ENCODE measurements around the gene MTSS2.

DNA sequence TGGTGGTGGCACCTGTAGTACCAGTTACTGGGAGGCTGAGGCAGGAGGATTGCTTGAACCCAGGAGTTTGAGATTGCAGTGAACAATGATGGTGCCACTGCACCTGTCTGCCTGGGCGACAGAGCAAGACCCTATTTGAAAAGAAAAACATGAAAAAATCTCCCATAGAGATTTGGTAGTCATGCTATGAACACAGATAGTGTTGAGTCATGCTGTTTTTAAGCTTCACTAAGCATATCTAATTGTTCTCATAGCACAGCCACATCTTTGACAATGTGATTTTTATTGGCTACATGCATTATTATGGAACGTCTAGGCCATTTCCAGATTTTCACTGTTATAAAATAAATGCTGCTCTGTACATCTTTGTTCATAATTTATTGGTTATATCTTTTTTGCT is 33.5 kb downstream of the MTSS2 start:
- TF ChIP-seq POLR2AphosphoS5 (IDR thresholded peaks at IDR 0.05; ENCODE audit: low read depth, low read length) (no peak), EZH2phosphoT487 (IDR thresholded peaks at IDR 0.05; ENCODE audit: borderline replicate concordance, low read depth) (no peak), SIN3A (IDR thresholded peaks at IDR 0.05; ENCODE audit: borderline replicate concordance, low read depth, low read length) (no peak), YY1 (IDR thresholded peaks at IDR 0.05; ENCODE audit: low read depth) (no peak), EP300 (IDR thresholded peaks at IDR 0.05; ENCODE audit: borderline replicate concordance in 1 of 2, low read depth in 1 of 2, low read length in 1 of 2) (no peak), REST (IDR thresholded peaks at IDR 0.05; ENCODE audit: low read depth, low read length) (no peak), FOXJ3 (CRISPR knock-in tag; IDR thresholded peaks at IDR 0.05) (no peak), TAF1 (IDR thresholded peaks at IDR 0.05; ENCODE audit: borderline replicate concordance, low read depth, low read length) (no peak), RFX5 (IDR thresholded peaks at IDR 0.05; ENCODE audit: low read length) (no peak), NFIC (IDR thresholded peaks at IDR 0.05; ENCODE audit: borderline replicate concordance) (no peak), MXI1 (IDR thresholded peaks at IDR 0.05; ENCODE audit: low read depth, low read length) (no peak), PBX3 (IDR thresholded peaks at IDR 0.05) (no peak)
- TF ChIP-seq, protein P1, sequence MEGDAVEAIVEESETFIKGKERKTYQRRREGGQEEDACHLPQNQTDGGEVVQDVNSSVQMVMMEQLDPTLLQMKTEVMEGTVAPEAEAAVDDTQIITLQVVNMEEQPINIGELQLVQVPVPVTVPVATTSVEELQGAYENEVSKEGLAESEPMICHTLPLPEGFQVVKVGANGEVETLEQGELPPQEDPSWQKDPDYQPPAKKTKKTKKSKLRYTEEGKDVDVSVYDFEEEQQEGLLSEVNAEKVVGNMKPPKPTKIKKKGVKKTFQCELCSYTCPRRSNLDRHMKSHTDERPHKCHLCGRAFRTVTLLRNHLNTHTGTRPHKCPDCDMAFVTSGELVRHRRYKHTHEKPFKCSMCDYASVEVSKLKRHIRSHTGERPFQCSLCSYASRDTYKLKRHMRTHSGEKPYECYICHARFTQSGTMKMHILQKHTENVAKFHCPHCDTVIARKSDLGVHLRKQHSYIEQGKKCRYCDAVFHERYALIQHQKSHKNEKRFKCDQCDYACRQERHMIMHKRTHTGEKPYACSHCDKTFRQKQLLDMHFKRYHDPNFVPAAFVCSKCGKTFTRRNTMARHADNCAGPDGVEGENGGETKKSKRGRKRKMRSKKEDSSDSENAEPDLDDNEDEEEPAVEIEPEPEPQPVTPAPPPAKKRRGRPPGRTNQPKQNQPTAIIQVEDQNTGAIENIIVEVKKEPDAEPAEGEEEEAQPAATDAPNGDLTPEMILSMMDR (IDR thresholded peaks at IDR 0.05), result no peak
- TF ChIP-seq, protein P2, sequence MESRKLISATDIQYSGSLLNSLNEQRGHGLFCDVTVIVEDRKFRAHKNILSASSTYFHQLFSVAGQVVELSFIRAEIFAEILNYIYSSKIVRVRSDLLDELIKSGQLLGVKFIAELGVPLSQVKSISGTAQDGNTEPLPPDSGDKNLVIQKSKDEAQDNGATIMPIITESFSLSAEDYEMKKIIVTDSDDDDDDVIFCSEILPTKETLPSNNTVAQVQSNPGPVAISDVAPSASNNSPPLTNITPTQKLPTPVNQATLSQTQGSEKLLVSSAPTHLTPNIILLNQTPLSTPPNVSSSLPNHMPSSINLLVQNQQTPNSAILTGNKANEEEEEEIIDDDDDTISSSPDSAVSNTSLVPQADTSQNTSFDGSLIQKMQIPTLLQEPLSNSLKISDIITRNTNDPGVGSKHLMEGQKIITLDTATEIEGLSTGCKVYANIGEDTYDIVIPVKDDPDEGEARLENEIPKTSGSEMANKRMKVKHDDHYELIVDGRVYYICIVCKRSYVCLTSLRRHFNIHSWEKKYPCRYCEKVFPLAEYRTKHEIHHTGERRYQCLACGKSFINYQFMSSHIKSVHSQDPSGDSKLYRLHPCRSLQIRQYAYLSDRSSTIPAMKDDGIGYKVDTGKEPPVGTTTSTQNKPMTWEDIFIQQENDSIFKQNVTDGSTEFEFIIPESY (IDR thresholded peaks at IDR 0.05; ENCODE audit: borderline replicate concordance, low read depth), result no peak
